IMR-90 (cell line): Measurements from ENCODE around the gene STARD8.

ENCODE experiments used
- BHLHE40 ChIP-seq: fragments of 150-350 bp; IDR thresholded peaks from 2 replicates; pipeline ENCODE4 v1.6.1; 2016; ENCODE audit warnings: mild to moderate bottlenecking, low read depth, low read length
- CEBPB ChIP-seq: IDR thresholded peaks from 2 replicates; pipeline ENCODE4 v1.6.1; 2012; ENCODE audit warnings: low read depth, low read length, improper control_type of control experiment
- MAFK ChIP-seq: IDR thresholded peaks from 2 replicates; pipeline ENCODE4 v1.6.1; 2012; ENCODE audit warnings: low read depth, low read length, improper control_type of control experiment
- MAZ ChIP-seq: IDR thresholded peaks from 2 replicates; pipeline ENCODE4 v1.6.1; 2012; ENCODE audit warnings: low read depth, mild to moderate bottlenecking, low read length, improper control_type of control experiment, moderate library complexity, borderline replicate concordance
- MXI1 ChIP-seq: IDR thresholded peaks from 2 replicates; pipeline ENCODE4 v1.6.1; 2012; ENCODE audit warnings: low read depth, mild to moderate bottlenecking, low read length, moderate library complexity, borderline replicate concordance
- POLR2A ChIP-seq: IDR thresholded peaks from 2 replicates; pipeline ENCODE4 v1.6.1; 2012; ENCODE audit warnings: mild to moderate bottlenecking, low read depth, low read length
- RAD21 ChIP-seq: IDR thresholded peaks from 2 replicates; pipeline ENCODE4 v1.6.1; 2012; ENCODE audit warnings: low read length, improper control_type of control experiment
- RCOR1 ChIP-seq: IDR thresholded peaks from 2 replicates; pipeline ENCODE4 v1.6.1; 2012; ENCODE audit warnings: mild to moderate bottlenecking, low read length, improper control_type of control experiment; ENCODE audit not compliant: insufficient replicate concordance
- TF ChIP-seq, protein P1 (sequence below): conservative IDR thresholded peaks from 2 replicates; pipeline ENCODE4 v1.5.1; 2012; ENCODE audit warnings: mild to moderate bottlenecking, low read depth, low read length, improper control_type of control experiment
- TF ChIP-seq, protein P2 (sequence below): fragments of 150-350 bp; IDR thresholded peaks from 2 replicates; pipeline ENCODE4 v1.6.1; 2017; ENCODE audit warnings: mild to moderate bottlenecking, antibody characterized with exemption, low read length, low read depth
- TF ChIP-seq, protein P3 (sequence below): fragments of 150-350 bp; IDR thresholded peaks from 2 replicates; pipeline ENCODE4 v1.6.1; 2016; ENCODE audit warnings: low read depth, mild to moderate bottlenecking, low read length, moderate library complexity, borderline replicate concordance

DNA sequence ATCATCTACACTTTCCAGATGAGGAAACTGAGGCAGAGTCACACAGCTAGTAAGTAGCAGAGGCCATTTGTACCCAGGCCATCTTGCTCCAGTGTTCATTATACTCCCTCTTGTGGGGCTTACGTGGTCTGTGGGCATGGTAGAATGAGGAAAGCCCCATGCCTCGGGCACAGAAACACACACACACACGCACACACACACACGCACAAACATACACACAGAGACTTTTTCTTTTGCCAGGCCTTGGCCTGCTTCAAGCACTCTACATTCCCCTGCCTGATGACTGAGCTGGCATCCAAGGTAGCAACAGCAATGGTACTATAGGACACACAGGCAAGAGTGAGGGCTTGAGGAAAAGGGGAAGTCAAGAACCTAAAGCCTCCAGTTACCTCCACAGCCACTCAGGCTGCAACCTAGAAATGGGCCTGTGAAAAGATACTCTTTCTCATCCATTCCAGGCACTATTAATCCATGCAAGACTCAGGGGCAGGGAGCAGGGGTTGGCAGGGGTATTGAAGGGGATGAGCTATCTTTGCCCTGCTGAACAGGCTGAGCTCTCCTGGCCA is 43.6 kb downstream of the STARD8 start:
- TF ChIP-seq, protein P1, sequence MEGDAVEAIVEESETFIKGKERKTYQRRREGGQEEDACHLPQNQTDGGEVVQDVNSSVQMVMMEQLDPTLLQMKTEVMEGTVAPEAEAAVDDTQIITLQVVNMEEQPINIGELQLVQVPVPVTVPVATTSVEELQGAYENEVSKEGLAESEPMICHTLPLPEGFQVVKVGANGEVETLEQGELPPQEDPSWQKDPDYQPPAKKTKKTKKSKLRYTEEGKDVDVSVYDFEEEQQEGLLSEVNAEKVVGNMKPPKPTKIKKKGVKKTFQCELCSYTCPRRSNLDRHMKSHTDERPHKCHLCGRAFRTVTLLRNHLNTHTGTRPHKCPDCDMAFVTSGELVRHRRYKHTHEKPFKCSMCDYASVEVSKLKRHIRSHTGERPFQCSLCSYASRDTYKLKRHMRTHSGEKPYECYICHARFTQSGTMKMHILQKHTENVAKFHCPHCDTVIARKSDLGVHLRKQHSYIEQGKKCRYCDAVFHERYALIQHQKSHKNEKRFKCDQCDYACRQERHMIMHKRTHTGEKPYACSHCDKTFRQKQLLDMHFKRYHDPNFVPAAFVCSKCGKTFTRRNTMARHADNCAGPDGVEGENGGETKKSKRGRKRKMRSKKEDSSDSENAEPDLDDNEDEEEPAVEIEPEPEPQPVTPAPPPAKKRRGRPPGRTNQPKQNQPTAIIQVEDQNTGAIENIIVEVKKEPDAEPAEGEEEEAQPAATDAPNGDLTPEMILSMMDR = no peak
- TF ChIP-seq POLR2A = no peak
- TF ChIP-seq BHLHE40 = no peak
- TF ChIP-seq MXI1 = no peak
- no peak for TF ChIP-seq CEBPB
- TF ChIP-seq MAFK = no peak
- no peak for TF ChIP-seq MAZ
- TF ChIP-seq RAD21 = no peak
- no peak for TF ChIP-seq RCOR1
- TF ChIP-seq, protein P2, sequence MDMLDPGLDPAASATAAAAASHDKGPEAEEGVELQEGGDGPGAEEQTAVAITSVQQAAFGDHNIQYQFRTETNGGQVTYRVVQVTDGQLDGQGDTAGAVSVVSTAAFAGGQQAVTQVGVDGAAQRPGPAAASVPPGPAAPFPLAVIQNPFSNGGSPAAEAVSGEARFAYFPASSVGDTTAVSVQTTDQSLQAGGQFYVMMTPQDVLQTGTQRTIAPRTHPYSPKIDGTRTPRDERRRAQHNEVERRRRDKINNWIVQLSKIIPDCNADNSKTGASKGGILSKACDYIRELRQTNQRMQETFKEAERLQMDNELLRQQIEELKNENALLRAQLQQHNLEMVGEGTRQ = no peak
- TF ChIP-seq, protein P3, sequence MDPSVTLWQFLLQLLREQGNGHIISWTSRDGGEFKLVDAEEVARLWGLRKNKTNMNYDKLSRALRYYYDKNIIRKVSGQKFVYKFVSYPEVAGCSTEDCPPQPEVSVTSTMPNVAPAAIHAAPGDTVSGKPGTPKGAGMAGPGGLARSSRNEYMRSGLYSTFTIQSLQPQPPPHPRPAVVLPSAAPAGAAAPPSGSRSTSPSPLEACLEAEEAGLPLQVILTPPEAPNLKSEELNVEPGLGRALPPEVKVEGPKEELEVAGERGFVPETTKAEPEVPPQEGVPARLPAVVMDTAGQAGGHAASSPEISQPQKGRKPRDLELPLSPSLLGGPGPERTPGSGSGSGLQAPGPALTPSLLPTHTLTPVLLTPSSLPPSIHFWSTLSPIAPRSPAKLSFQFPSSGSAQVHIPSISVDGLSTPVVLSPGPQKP = no peak
